HG03064 (cell line): Measurements from ENCODE around the gene GPR150.

ENCODE experiments used
- ATAC-seq: cut with Tn5 transposase; IDR thresholded peaks from one replicate; pipeline ENCODE4 v1.9.1; 2021; ENCODE audit warnings: low read depth; ENCODE audit not compliant: unreplicated experiment

Gene GPR150

DNA sequence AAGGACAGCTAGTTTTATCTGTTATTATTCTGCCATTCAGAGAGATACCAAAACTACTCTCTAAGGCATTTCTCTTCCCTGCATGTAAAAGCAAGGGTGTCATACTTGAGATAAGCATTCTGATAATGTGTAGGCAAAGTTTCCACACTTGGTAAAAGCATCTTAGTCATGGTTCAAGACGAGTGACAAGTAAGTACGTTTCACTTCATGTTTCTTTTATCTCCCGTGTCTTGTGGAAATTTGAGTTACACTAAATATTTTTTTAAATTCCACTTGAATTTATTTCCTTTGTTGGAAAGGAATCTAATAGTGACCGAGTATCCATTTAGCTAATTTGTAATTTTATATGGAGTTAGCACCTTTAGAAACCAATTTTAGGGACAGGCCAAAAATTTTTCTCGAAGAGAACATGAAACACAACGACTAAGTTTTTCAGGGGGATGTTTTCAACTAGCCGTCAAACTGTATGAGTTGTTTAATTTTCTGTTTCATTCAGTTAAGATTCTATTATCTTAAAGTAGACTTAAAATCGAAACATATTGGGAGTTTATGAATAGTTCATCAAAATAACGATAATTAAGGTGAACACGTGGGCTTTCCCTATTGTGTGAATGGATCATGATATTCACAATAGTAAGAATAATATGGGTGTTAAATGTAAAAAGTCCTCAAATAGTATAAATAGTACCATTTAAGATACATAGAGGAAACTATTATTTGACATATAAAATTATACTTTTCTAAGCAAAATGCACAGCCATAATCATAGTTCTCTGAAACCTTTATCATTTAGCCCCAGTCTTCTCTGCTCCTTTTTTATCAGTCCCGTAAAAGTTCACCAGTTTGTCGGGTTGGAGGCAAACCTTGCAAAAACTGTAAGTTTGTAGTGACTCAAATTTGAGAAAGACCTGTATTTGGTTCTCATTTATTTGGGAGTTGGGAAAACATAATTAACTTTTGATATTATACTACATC lies 28.3 kb downstream of the GPR150 start:
- no peak for ATAC-seq

DNA sequence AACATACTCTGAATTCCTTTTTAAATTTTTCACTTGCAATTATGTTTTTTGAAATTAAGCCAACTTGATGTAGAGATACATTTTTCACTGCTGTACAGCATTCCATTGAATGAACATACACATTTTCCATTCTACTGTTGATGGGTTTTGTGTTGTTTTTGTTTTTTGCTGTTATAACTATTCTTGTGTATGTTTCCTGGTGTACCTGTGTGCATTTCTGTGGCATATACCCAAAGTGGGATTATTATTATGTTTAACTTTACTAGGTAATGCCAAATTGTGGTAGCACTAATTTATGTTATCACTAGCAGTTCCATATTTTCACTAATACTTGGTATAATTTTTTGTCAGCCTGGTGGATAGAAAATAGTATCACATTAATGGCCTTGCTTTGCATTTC lies 29.4 kb downstream of the GPR150 start:
- no peak for ATAC-seq

DNA sequence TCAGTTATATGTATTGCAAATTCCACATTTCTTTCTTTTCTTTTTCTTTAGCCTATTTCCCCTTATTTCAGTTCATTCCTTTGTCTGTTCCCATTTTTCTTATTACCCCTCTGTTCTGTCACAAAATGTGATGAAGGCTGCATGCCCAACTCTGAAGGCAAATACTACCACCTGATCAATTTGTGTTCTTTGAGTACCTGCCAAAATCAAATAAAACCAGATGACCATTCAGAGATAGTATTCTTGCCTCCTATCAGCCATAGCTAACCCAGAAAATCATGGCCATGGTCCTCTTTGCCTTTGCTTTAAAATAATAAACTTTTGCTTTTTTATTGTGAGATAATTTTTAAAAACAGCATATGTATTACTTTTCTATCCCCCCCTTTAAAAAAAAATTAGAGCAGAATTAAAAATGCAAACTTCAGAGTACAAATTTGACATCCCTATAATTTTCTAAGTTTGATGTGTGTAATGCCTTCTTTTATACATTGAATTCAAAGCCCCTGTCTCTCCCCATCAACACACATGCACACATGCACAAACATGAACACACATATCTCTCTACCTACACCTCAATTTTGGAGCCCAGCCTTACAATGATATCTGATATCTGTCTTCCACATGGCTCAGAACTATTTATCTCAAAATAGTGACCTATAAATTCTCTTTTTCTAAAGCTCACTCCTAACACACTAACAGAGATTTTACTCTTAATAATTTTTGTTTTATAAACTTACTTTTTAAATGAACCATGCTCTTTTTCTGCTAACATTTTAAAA lies 30.1 kb downstream of the GPR150 start:
- ATAC-seq: no peak

DNA sequence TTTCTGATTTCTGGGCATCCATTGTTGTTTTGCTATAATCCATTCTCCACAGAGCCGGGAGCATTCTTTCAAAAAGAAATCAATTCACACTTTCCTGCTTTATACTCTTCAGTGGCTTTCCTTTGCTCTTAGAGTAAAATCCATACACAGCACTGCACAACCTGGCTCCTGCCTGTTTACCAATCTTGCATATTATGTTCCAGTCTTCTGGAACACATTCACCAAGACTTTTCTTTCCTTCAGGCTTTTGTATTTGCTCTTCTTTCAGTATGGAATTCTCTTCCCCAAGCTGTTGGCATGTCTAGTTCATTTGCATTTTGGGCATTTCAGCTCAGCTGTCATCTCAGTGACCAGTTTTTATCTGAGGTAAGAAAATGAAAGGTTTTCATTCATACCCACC lies 33.0 kb downstream of the GPR150 start:
- ATAC-seq: no peak

DNA sequence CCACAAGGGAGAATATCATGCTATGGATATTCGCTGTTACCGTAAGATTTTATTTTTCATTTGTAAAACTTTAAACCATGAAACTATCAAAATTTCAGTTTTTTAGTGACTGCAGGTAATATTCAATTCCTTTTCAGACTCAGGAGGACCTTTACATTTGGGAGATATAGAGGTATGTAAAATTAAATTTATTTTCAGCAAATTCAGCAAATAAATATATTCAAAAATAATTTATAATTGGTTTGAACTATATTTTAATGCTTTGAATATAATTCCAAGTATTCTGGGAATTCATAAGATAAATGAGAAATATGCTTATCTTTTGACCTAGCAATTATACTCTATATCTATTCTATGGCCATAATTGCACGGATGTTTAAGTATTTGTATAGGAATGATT lies 34.3 kb downstream of the GPR150 start:
- no peak for ATAC-seq

DNA sequence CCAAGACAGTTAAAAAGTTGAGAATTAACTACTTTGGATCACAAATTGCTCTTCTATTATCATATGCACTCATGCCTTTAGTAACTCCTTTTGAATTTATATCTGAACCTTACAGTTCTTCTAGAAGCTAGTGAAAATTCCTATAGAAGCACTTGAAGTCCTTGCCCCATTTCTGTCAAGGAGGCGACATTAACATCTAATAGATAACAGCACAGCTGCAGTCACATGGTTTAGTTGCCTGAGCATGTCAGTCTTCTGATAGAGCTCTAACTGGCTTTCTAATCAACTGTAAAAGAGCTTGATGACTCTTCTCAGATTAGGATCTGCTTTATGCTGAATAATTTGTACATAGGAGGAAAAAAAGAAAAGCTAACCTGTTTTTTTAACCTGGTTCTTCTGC lies 35.7 kb downstream of the GPR150 start:
- no peak for ATAC-seq

DNA sequence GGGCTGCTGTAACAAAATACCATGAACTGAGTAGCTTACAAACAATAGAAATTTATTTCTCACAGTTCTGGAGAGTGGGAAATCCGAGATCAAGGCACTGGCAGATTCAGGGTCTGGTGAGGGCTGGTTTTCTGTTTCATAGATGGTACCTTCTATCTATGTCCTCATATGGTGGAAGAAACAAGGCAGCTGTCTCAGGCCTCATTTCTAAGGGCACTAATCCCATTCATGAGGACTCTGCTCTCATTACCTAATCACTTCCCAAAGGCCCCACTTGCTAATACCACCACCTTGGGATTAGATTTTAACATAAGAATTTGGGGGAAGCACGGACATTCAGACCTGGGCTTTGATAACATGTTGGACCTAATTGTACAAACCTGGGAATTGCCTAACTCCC lies 40.2 kb downstream of the GPR150 start:
- ATAC-seq: no peak

DNA sequence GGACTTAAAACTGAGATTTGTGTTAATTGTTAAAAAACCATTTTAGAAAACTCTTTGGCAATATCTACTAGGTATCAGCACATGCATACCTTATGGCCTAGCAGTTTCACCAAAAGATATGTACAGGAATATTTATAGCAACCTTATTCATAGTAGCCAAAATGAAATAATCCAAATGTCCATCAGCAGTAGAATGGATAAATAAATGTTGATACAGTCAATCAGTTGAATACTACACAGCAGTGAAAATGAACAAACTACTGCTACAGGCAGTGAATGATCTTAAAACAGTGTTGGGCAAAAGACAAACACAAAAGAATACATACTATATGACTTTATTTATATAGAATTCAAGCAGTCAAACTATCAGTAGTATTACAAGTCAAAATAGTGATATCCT lies 43.1 kb downstream of the GPR150 start:
- ATAC-seq: no peak

DNA sequence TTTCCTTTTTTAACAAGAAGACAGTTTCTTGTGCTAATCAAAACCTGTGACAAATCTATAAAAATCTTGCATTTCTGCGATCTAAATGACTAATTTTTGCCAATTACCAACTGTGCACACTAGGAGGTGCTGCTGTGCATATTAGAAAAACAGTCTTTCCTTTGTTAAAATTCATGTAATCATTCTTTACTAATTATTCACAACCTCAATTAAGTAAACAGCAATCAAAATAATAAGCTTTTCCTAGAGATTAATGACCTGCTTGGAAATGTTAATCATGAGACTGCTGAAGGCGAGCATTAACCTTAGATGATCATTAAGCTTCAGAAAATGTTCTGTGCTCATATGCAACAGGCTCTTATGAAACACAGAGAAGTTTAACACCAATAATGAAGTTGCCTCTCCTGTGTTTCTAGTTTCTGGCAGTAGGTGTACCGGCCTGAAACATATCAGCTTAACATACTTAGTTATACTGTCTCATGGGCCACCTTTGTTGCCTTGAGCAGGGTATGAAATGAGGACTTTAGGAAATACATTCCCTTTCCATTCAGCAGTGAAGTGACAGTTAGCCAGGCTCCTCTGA lies 44.4 kb downstream of the GPR150 start:
- ATAC-seq: no peak

DNA sequence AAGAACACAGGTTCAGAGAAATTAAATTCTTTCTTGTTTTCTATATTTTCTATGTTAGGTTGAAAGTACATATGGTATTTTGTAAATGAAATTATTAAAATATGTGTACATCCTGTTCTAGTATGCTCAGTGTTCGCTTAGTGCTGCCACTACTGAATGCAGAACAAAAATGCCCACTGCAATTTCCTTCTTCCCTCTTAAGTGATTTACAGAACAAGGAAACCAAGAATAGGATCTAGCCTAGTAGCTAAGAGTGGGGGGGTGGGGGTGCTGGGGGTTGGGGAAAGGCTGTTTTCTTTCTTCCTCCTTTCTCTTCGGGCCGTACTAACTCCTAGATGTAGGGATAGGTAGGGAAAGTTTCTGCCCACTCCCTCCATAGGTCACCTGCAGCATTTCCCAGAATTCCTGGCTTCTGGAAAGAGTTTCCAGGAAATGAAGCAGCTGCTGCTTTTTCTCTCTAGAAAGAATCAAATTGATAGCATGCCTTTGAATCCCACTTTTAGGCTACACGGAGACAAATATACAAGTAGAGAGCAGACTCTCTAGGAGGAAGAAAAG lies 47.3 kb downstream of the GPR150 start:
- ATAC-seq: no peak

DNA sequence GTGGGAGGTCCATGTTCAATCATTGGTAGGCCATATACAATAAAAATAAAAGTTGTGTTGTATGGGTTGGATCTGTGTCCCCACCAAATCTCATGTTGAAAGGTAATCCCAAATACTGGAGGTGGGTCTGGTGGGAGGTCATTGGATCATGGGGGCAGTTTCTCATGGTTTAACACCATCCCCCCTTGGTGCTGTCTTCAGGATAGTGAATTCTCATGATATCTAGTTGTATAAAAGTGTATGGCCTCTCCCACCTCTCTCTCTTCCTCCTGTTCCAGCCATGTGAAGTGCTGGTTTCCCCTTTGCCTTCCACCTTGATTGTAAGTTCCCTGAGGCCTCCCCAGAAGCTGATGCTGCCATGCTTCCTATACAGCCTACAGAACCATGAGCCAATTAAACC lies 47.8 kb downstream of the GPR150 start:
- no peak for ATAC-seq

DNA sequence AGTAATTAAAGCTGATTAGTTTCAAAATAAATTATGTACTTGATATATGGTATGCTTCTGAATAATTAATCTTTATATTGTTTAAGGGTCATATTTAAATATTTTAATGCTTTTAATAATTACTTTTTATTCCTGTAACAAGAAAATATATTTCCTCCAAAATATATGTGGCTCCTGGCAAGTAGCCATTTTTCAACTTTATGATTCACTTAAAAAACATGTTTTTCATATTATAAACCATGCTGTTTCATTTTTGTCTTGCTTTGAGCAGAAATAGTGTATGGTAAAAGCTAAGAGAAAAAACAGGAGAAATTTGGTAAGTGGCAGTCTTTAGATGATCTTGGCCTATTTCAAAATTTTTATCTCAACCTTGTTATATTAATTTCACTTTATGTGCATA lies 48.3 kb downstream of the GPR150 start:
- no peak for ATAC-seq

DNA sequence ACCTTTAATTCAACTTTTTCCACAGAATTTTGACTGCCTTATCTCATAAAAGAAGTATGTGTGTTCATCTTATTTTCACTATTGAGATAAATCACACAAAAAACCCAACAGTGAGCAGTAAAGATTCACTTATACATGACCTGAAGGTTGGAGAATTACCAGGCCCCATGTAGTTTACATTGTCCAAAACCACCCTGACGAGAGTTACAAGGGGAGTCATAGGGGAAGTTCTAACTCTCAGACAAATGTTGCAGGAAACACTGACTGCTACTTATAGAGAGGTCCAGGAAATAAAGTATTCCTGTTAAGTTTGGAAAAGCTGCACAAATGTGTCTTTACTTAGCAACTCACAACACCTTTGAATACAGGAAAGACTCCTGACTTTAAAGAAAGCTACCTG lies 48.8 kb downstream of the GPR150 start:
- no peak for ATAC-seq

DNA sequence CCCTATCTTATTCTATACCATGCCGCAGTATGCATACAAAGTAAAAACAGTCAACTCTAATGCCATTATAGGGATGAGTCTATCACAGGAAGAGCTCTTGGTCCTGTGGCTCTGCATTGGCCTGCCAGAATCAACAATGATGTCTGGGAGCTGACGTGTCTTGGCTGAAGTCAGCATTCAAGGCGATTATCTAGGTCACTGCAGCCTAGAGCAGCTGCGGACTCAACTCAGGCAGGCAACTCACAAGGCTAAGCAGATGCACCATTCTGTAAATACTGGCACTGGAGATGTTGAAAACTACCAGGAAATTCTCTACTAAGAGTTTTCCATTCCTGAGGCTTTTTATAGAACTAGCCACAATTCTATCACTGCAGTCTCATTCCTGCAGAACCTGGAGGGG lies 49.7 kb downstream of the GPR150 start:
- no peak for ATAC-seq

DNA sequence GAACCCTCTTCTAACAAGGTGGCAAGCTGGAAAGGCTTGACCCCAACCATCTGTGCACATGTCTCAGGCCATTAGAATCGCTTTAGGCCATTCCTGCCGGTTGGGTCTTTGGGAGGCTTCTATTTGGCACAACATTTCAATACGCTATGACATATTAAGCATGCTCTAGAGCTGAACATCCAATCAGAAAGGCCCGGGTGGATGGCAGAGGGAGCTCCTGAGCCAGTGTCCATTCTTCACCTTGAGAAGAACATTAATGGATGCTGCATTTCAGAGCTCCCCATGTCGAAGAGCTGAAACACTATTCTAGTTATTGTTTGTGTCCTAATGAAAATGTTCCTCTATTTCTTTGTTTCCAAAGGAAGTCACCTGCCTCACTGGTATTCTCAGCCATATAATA lies 50.1 kb downstream of the GPR150 start:
- ATAC-seq: no peak

DNA sequence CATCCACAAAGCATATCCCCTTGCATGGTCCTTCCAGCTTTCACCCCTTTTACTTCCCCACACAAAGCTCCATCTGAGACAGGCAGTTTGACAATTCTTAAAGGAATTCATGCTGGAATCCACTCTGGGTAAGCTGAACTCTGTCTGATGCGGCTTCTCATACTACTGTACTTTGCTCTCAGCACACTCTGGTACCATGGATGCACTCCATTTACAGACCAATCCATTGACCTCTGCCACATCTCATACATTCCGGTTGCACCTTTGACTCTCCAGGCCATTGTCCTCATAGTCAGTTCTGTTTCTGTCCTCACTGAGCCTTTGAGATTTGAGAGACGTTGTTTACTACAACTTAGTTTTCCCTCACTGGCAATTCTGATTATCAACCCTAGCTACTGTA lies 50.7 kb downstream of the GPR150 start:
- no peak for ATAC-seq
